GM21717 (cell line): ENCODE results near the gene DGKI.

Experiments
- ATAC-seq: cut with Tn5 transposase; IDR thresholded peaks from one replicate; pipeline ENCODE4 v1.9.1; 2021; ENCODE audit warnings: mild to moderate bottlenecking, moderate library complexity; ENCODE audit not compliant: unreplicated experiment

The DGKI gene

GRCh38 chr7:137791930-137792329 lies 54.8 kb downstream of the DGKI start:
- no peak for ATAC-seq

GRCh38 chr7:137790828-137791227 lies 55.9 kb downstream of the DGKI start:
- ATAC-seq = no peak

GRCh38 chr7:137789215-137789882 lies 57.4 kb downstream of the DGKI start:
- ATAC-seq = no peak

GRCh38 chr7:137787301-137787976 lies 59.3 kb downstream of the DGKI start:
- ATAC-seq = no peak

GRCh38 chr7:137778511-137778910 lies 68.3 kb downstream of the DGKI start:
- no peak for ATAC-seq

GRCh38 chr7:137774793-137775201 lies 72.0 kb downstream of the DGKI start:
- ATAC-seq = peak; percentile 76

- ATAC-seq = no peak
Measured at GRCh38 chr7:137772748-137773147, 74.0 kb downstream of the DGKI start.

- no peak for ATAC-seq
Measured at GRCh38 chr7:137772316-137772715, 74.5 kb downstream of the DGKI start.

- no peak for ATAC-seq
Measured at GRCh38 chr7:137771679-137772078, 75.1 kb downstream of the DGKI start.

GRCh38 chr7:137771273-137771672 lies 75.5 kb downstream of the DGKI start:
- ATAC-seq = no peak

- no peak for ATAC-seq
Measured at GRCh38 chr7:137768366-137768765, 78.4 kb downstream of the DGKI start.

GRCh38 chr7:137762334-137762733 lies 84.4 kb downstream of the DGKI start:
- ATAC-seq = no peak

- ATAC-seq = no peak
Measured at GRCh38 chr7:137760111-137760510, 86.7 kb downstream of the DGKI start.

GRCh38 chr7:137757146-137757925 lies 89.4 kb downstream of the DGKI start:
- ATAC-seq = no peak

- ATAC-seq = no peak
Measured at GRCh38 chr7:137755846-137756651, 90.7 kb downstream of the DGKI start.

GRCh38 chr7:137755427-137755826 lies 91.3 kb downstream of the DGKI start:
- ATAC-seq = no peak

- ATAC-seq = no peak
Measured at GRCh38 chr7:137753948-137754851, 92.6 kb downstream of the DGKI start.

- no peak for ATAC-seq
Measured at GRCh38 chr7:137753575-137753947, 93.2 kb downstream of the DGKI start.

GRCh38 chr7:137753067-137753466 lies 93.7 kb downstream of the DGKI start:
- ATAC-seq = no peak

GRCh38 chr7:137751361-137752009 lies 95.3 kb downstream of the DGKI start:
- ATAC-seq = no peak
